Measurements from ENCODE around the gene SLC27A4. TPM values are rescaled to one million over a fixed set of nuclear protein-coding genes. Genes with fewer than 3 reads are reported as not detected.

SLC27A4 gene
- total RNA-seq, 1 donor from 2014 or later, result 14.4 TPM

GRCh38 chr9:128385496-128386460, 45.5 kb downstream of the SLC27A4 start:
- H3K27me3 Mint-ChIP-seq, result no peaks in the 10 kb centered on the region
- ChIA-PET CTCF (interaction anchor here (1.3 kb wide), 1 partner anchor 24 kb away, joined by 3 read pairs; no protein-coding TSS in a partner anchor), POLR2A (no interaction called here)
- no peak for ATAC-seq (ENCODE audit: low read depth)
- no peaks in the 10 kb centered on the region for H3K9me3 Mint-ChIP-seq
- no peak overlapping the region for H3K4me3 Mint-ChIP-seq
- no peak for DNase-seq
- intact Hi-C loops (cut with micrococcal nuclease), result no loop called here
- peaks cover 75% of the 10 kb centered on the region for H3K36me3 Mint-ChIP-seq (ENCODE audit: low read depth)
- H3K4me1 Mint-ChIP-seq, result no peaks in the 10 kb centered on the region
- TF ChIP-seq CTCF (IDR thresholded peaks at IDR 0.05), result no peak
- H3K27ac Mint-ChIP-seq, result no peak overlapping the region

GRCh38 chr9:128388150-128388549, 47.8 kb downstream of the SLC27A4 start:
- ChIA-PET CTCF (no interaction called here), POLR2A (no interaction called here)
- no peak for ATAC-seq (ENCODE audit: low read depth)

GRCh38 chr9:128389395-128390149, 49.2 kb downstream of the SLC27A4 start:
- Mint-ChIP-seq H3K4me3 (no peak overlapping the region), H3K9me3 (no peaks in the 10 kb centered on the region), H3K36me3 (ENCODE audit: low read depth) (peaks cover 68% of the 10 kb centered on the region), H3K27ac (no peak overlapping the region), H3K27me3 (no peaks in the 10 kb centered on the region), H3K4me1 (no peaks in the 10 kb centered on the region)
- TF ChIP-seq CTCF (IDR thresholded peaks at IDR 0.05), result no peak
- CTCF ChIA-PET, result no interaction called here
- no peak for DNase-seq
- ATAC-seq (ENCODE audit: low read depth), result no peak
- intact Hi-C loops (cut with micrococcal nuclease), result no loop called here
- POLR2A ChIA-PET, result no interaction called here

More at GRCh38 chr9:128388150-128388549, 47.8 kb downstream of the SLC27A4 start:
- Mint-ChIP-seq H3K36me3 (ENCODE audit: low read depth) (peaks cover 76% of the 10 kb centered on the region), H3K27ac (no peak overlapping the region), H3K4me1 (no peaks in the 10 kb centered on the region), H3K9me3 (no peaks in the 10 kb centered on the region), H3K4me3 (no peak overlapping the region), H3K27me3 (no peaks in the 10 kb centered on the region)
- intact Hi-C loops (cut with micrococcal nuclease), result no loop called here
- no peak for DNase-seq
- no peak for TF ChIP-seq CTCF (IDR thresholded peaks at IDR 0.05)

DNA sequence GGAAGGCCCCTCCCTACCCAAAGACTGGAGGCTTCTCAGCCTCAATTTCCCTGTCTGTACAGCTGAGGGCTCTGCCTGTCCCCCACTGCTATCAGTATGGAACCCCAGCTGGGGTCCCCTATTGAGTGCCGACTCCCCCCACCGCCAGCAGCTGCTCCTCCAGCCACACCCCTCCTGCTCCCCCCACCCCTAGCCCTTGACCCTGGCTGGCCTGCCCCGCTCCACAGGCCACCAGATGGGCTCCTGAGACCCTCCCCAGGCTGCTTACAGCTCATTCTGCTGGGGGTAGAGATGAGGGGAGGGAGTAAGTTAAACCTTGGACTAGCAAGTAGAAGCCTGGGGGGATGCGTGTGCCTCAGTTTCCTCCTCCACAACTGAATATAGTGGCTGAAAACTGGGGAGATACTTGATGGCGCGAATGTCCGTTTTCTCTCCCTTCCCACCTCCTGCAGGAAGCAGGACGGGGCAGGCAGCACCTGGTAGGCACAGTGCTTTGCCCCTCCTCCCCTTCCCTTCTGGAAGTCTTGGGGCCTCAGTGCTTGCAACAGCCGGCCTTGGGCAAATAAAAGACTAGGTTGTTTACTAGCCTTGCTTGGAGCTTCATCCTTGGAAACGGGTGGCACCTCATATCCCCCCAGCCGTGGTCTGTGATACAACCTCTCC, 50.0 kb downstream of the SLC27A4 start:
- TF ChIP-seq CTCF (IDR thresholded peaks at IDR 0.05), result no peak
- Mint-ChIP-seq H3K9me3 (no peaks in the 10 kb centered on the region), H3K4me3 (no peak overlapping the region), H3K36me3 (ENCODE audit: low read depth) (peaks cover 61% of the 10 kb centered on the region), H3K4me1 (no peaks in the 10 kb centered on the region), H3K27me3 (no peaks in the 10 kb centered on the region), H3K27ac (no peak overlapping the region)
- no peak for ATAC-seq (ENCODE audit: low read depth)
- CTCF ChIA-PET, result no interaction called here
- POLR2A ChIA-PET, result no interaction called here
- DNase-seq, result no peak
- intact Hi-C loops (cut with micrococcal nuclease), result no loop called here
